ENCODE results near the gene KRTAP11-1. TPM values are rescaled to one million over a fixed set of nuclear protein-coding genes. Genes with fewer than 3 reads are reported as not detected.
A peak's percentile ranks its signal among the peaks of the same experiment; 100 is the strongest.

The KRTAP11-1 gene
- total RNA-seq, 2 experiments from 2014 or later, result not detected

DNA sequence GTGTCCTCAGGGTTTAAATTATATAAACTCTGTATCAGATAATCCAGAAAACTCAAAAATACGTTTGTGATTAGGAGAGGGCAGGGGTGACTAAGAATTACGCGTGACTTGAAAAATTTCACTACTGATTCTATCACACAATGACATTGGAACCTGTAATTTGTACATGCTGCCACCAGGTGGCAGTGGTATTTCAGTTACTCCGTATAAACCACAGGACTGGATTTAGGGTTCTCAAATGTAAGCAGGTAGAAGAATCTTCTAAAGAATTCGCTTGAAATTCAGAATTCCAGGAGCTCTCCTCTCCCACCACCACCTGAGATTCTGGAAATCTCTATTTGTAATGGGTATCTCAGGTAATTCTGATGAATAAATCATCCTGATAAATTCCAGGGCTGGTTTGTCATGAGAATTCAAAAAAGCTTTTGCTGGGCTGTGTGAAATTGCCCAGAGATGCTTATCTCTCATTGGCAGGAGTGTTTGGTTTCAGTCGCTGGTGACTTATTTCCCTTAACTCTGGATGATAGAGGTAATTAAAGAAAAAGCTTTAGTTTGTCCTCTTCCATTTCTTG is 50.1 kb downstream of the KRTAP11-1 start:
- peaks cover 3% of the 10 kb centered on the region for H3K9me3 Mint-ChIP-seq
- no peak overlapping the region for H3K4me3 Mint-ChIP-seq

More for the DNA sequence above, 50.1 kb downstream of the KRTAP11-1 start:
- CTCF ChIA-PET, result interaction anchor here (0.5 to 2.9 kb wide), 7 partner anchors 11 to 256 kb away, joined by 3 to 14 read pairs (median 3); no protein-coding TSS in a partner anchor
- Mint-ChIP-seq H3K27me3 (ENCODE audit: low read depth) (peaks cover 12% of the 10 kb centered on the region), H3K4me1 (ENCODE audit: low read depth) (no peaks in the 10 kb centered on the region), H3K36me3 (ENCODE audit: low read depth) (no peaks in the 10 kb centered on the region), H3K27ac (no peak overlapping the region)
- intact Hi-C loops (cut with micrococcal nuclease), result loop anchor here (1.0 to 10.0 kb wide), 2 partner anchors 255 to 774 kb away; no protein-coding TSS in a partner anchor
- peak; percentile 65 for DNase-seq

Other genes with a start within 250 kb of the KRTAP11-1 start
- not detected for gene KRTAP20-2, start 246.4 kb downstream of the KRTAP11-1 start, total RNA-seq
- not detected for gene KRTAP20-3, start 238.7 kb downstream of the KRTAP11-1 start, total RNA-seq
- gene KRTAP21-3, start 162.8 kb downstream of the KRTAP11-1 start, total RNA-seq, result not detected
- not detected for gene KRTAP21-2, start 134.3 kb downstream of the KRTAP11-1 start, total RNA-seq
- not detected for gene KRTAP21-1, start 126.2 kb downstream of the KRTAP11-1 start, total RNA-seq
- gene KRTAP8-1, start 68.3 kb downstream of the KRTAP11-1 start, total RNA-seq, result not detected
- gene KRTAP7-1, start 51.8 kb downstream of the KRTAP11-1 start, total RNA-seq, result not detected
- gene KRTAP19-8, start 156.9 kb upstream of the KRTAP11-1 start, total RNA-seq, result not detected